HepG2 (cell line): ENCODE data around the gene MBLAC1. TPM values are rescaled to one million over a fixed set of nuclear protein-coding genes. Genes with fewer than 3 reads are reported as not detected.

Experiments
- CREM ChIP-seq, 2 experiments: sonication (generic) in 1 of 2; formaldehyde crosslinking in 1 of 2; IDR thresholded peaks; 2 replicates each; pipeline versions ENCODE4 v1.4.0 to v1.6.1; 2016 to 2020; ENCODE audit warnings: antibody characterized with exemption in 1 of 2, mild to moderate bottlenecking in 1 of 2, missing genetic modification reagents in 1 of 2
- DR1 ChIP-seq: sonication (generic); formaldehyde crosslinking; IDR thresholded peaks from 2 replicates; pipeline ENCODE4 v1.8.0; 2021; ENCODE audit warnings: mild to moderate bottlenecking, missing genetic modification reagents, inconsistent platforms
- EZH2 ChIP-seq: conservative IDR thresholded peaks from 2 replicates; pipeline ENCODE4 v1.6.1; 2012; ENCODE audit warnings: mild to moderate bottlenecking, low read depth, low read length, moderate library complexity
- FOXA1 ChIP-seq, 2 experiments: fragments of 450-650 bp in 1 of 2; sonication (generic) in 1 of 2; formaldehyde crosslinking in 1 of 2; IDR thresholded peaks; 2 replicates each; pipeline versions ENCODE4 v1.4.0 to v1.6.1; 2016 to 2020; ENCODE audit warnings: missing genetic modification reagents in 1 of 2
- NFRKB ChIP-seq: fragments of 450-650 bp; IDR thresholded peaks from 2 replicates; pipeline ENCODE4 v1.6.1; 2017
- POLR2AphosphoS5 ChIP-seq: IDR thresholded peaks from 2 replicates; pipeline ENCODE4 v1.6.1; 2012; ENCODE audit warnings: low read depth, low read length
- SNAPC2 ChIP-seq: sonication (generic); formaldehyde crosslinking; IDR thresholded peaks from 2 replicates; pipeline ENCODE4 v1.8.1; 2022; ENCODE audit warnings: mild to moderate bottlenecking, missing genetic modification reagents
- ZFP62 ChIP-seq: sonication (generic); formaldehyde crosslinking; IDR thresholded peaks from 2 replicates; pipeline ENCODE4 v1.4.0; 2020; ENCODE audit warnings: missing genetic modification reagents
- ZNF468 ChIP-seq: sonication (generic); formaldehyde crosslinking; IDR thresholded peaks from 2 replicates; pipeline ENCODE4 v1.8.0; 2022; ENCODE audit warnings: mild to moderate bottlenecking, moderate library complexity, missing genetic modification reagents
- ZNF496 ChIP-seq: sonication (generic); formaldehyde crosslinking; IDR thresholded peaks from 2 replicates; pipeline ENCODE4 v1.8.1; 2023; ENCODE audit warnings: mild to moderate bottlenecking, moderate library complexity, missing genetic modification reagents; ENCODE audit not compliant: insufficient replicate concordance
- ZNF7 ChIP-seq: IDR thresholded peaks from 2 replicates; pipeline ENCODE4 v1.6.1; 2016; ENCODE audit warnings: missing biosample characterization, missing genetic modification reagents
- ZNF703 ChIP-seq: sonication (generic); formaldehyde crosslinking; IDR thresholded peaks from 2 replicates; pipeline ENCODE4 v1.5.1; 2020; ENCODE audit warnings: missing genetic modification reagents, mild to moderate bottlenecking, moderate library complexity, borderline replicate concordance
- ZNF724P ChIP-seq: sonication (generic); formaldehyde crosslinking; IDR thresholded peaks from 2 replicates; pipeline ENCODE4 v1.8.0; 2022; ENCODE audit warnings: missing genetic modification reagents, borderline replicate concordance
- ZSCAN31 ChIP-seq: sonication (generic); formaldehyde crosslinking; IDR thresholded peaks from 2 replicates; pipeline ENCODE4 v1.5.0; 2020; ENCODE audit warnings: low read depth, mild to moderate bottlenecking, missing genetic modification reagents
- polyA plus RNA-seq, 8 experiments: library from polyadenylated mRNA; depleted of rRNA in 3 of 8; stranded (reverse) in 7 of 8; unstranded in 1 of 8; fragments of >200 nt; fragmentation: Illumina TruSeq in 4 of 8; extraction: Trizol in 4 of 8; gene quantifications; 2 replicates each; pipeline versions ENCODE4 v1.2.1 to v1.2.3, GENCODE V29; 2011 to 2016; ENCODE audit warnings: low read depth in 4 of 8, missing spikeins in 1 of 8, mixed read lengths in 1 of 8; ENCODE audit not compliant: insufficient read depth in 1 of 8
- total RNA-seq, 5 experiments: library from RNA; depleted of rRNA; stranded (reverse); fragments of >200 nt; fragmentation: Illumina TruSeq; extraction: Trizol; gene quantifications; 2 replicates each; pipeline ENCODE4 v1.2.3, GENCODE V29; 2016; ENCODE audit warnings: low read depth in 1 of 5
- TF ChIP-seq, protein P1 (sequence below): sonication (generic); formaldehyde crosslinking; IDR thresholded peaks from 2 replicates; pipeline ENCODE4 v1.5.1; 2020; ENCODE audit warnings: missing genetic modification reagents, mild to moderate bottlenecking, borderline replicate concordance
- TF ChIP-seq, protein P2 (sequence below): sonication (generic); formaldehyde crosslinking; IDR thresholded peaks from 2 replicates; pipeline ENCODE4 v1.8.1; 2022; ENCODE audit warnings: low read depth, mild to moderate bottlenecking, missing genetic modification reagents
- TF ChIP-seq, protein P3 (sequence below): sonication (generic); formaldehyde crosslinking; IDR thresholded peaks from 2 replicates; pipeline ENCODE4 v1.5.0; 2020; ENCODE audit warnings: mild to moderate bottlenecking, missing genetic modification reagents, borderline replicate concordance

The MBLAC1 gene
- total and polyA plus RNA-seq, 2 of the 13 experiments (the other 11 are each of a cell fraction or from before 2014, with no cell fraction given): 0.79 to 2.1 TPM

DNA sequence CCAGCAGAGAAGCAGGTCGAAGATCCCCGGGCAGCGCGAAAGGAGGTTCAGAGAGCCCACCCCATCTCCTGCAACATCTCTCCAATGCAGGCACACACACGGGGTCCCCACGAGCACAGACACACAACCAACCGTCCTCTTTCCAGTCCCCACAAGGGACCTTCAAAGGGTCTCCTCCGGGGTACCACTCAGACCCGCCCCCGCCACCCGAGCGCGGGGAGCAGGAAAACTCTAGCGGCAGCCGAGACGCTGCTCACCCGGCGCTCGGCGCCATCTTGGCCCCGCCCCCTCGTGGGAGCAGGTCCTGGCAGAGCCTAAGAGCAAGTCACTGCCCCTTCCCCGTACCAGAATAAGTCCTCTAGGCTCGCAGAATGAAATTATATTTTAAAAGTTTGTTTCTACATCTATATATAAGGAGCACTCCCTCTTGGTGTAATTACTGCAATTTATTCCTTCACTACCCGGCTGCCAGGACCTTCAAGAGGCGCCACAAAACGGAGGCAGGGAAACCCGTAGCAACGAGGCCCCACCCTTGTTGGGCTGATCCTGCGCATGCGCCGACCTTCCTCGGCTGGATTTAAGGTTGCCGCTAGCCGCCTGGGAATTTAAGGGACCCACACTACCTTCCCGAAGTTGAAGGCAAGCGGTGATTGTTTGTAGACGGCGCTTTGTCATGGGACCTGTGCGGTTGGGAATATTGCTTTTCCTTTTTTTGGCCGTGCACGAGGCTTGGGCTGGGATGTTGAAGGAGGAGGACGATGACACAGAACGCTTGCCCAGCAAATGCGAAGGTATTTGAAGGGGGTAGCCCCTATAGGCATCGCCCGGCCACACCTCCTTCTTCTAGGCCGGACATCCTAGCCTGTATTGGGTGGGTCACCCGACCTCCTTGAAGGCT, 7.4 kb upstream of the MBLAC1 start, which contains the start of the genes CNPY4 and TAF6 (continued):
- TF ChIP-seq, protein P1, sequence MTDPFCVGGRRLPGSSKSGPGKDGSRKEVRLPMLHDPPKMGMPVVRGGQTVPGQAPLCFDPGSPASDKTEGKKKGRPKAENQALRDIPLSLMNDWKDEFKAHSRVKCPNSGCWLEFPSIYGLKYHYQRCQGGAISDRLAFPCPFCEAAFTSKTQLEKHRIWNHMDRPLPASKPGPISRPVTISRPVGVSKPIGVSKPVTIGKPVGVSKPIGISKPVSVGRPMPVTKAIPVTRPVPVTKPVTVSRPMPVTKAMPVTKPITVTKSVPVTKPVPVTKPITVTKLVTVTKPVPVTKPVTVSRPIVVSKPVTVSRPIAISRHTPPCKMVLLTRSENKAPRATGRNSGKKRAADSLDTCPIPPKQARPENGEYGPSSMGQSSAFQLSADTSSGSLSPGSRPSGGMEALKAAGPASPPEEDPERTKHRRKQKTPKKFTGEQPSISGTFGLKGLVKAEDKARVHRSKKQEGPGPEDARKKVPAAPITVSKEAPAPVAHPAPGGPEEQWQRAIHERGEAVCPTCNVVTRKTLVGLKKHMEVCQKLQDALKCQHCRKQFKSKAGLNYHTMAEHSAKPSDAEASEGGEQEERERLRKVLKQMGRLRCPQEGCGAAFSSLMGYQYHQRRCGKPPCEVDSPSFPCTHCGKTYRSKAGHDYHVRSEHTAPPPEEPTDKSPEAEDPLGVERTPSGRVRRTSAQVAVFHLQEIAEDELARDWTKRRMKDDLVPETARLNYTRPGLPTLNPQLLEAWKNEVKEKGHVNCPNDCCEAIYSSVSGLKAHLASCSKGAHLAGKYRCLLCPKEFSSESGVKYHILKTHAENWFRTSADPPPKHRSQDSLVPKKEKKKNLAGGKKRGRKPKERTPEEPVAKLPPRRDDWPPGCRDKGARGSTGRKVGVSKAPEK (CRISPR knock-in tag): no peak
- peak; percentile 49; the same call in 1 of the 2 replicates for TF ChIP-seq CREM (IDR thresholded peaks at IDR 0.05)
- no peak for TF ChIP-seq CREM (CRISPR knock-in tag; IDR thresholded peaks at IDR 0.05)
- TF ChIP-seq ZNF7 (CRISPR knock-in tag): no peak; the same call in 1 of the 2 replicates
- TF ChIP-seq SNAPC2 (CRISPR knock-in tag): no peak
- TF ChIP-seq, protein P2, sequence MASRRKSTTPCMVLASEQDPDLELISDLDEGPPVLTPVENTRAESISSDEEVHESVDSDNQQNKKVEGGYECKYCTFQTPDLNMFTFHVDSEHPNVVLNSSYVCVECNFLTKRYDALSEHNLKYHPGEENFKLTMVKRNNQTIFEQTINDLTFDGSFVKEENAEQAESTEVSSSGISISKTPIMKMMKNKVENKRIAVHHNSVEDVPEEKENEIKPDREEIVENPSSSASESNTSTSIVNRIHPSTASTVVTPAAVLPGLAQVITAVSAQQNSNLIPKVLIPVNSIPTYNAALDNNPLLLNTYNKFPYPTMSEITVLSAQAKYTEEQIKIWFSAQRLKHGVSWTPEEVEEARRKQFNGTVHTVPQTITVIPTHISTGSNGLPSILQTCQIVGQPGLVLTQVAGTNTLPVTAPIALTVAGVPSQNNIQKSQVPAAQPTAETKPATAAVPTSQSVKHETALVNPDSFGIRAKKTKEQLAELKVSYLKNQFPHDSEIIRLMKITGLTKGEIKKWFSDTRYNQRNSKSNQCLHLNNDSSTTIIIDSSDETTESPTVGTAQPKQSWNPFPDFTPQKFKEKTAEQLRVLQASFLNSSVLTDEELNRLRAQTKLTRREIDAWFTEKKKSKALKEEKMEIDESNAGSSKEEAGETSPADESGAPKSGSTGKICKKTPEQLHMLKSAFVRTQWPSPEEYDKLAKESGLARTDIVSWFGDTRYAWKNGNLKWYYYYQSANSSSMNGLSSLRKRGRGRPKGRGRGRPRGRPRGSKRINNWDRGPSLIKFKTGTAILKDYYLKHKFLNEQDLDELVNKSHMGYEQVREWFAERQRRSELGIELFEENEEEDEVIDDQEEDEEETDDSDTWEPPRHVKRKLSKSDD (CRISPR knock-in tag): no peak
- TF ChIP-seq POLR2AphosphoS5: peak; percentile 72
- TF ChIP-seq ZFP62: no peak
- no peak for TF ChIP-seq FOXA1 (IDR thresholded peaks at IDR 0.05)
- TF ChIP-seq FOXA1 (CRISPR knock-in tag; IDR thresholded peaks at IDR 0.05): no peak
- no peak for TF ChIP-seq EZH2
- TF ChIP-seq ZNF468 (CRISPR knock-in tag): no peak
- no peak for TF ChIP-seq ZNF703
- TF ChIP-seq DR1 (CRISPR knock-in tag): no peak; the same call in 1 of the 2 replicates
- TF ChIP-seq ZNF496: no peak
- TF ChIP-seq NFRKB: no peak
- TF ChIP-seq ZNF724P (CRISPR knock-in tag): no peak
- TF ChIP-seq, protein P3, sequence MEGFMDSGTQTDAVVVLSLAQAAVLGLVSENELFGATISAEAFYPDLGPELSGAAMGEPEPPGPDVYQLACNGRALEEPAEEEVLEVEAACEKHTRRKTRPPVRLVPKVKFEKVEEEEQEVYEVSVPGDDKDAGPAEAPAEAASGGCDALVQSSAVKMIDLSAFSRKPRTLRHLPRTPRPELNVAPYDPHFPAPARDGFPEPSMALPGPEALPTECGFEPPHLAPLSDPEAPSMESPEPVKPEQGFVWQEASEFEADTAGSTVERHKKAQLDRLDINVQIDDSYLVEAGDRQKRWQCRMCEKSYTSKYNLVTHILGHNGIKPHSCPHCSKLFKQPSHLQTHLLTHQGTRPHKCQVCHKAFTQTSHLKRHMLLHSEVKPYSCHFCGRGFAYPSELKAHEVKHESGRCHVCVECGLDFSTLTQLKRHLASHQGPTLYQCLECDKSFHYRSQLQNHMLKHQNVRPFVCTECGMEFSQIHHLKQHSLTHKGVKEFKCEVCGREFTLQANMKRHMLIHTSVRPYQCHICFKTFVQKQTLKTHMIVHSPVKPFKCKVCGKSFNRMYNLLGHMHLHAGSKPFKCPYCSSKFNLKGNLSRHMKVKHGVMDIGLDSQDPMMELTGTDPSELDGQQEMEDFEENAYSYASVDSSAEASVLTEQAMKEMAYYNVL (CRISPR knock-in tag): no peak
- peak; percentile 63; the same call in 1 of the 2 replicates for TF ChIP-seq ZSCAN31 (CRISPR knock-in tag)
